ENCODE results near the gene PSME3IP1. TPM values are rescaled to one million over a fixed set of nuclear protein-coding genes. Genes with fewer than 3 reads are reported as not detected.

PSME3IP1 gene
- total RNA-seq, 3 donors from 2014 or later (not counting 1 experiment from before 2014, with no cell fraction given) = 129 to 148 (median 133) TPM

- Mint-ChIP-seq H3K4me3 (no peak overlapping the region), H3K4me1 (peaks cover 32 to 34% of the 10 kb centered on the region in 2 donors), H3K27ac (no peak overlapping the region), H3K27me3 (ENCODE audit: low read depth in 2 of 2) (no peaks in the 10 kb centered on the region), H3K36me3 (no peaks in the 10 kb centered on the region), H3K9me3 (no peaks in the 10 kb centered on the region)
- no peak for TF ChIP-seq CTCF (IDR thresholded peaks at IDR 0.05)
- WGBS (ENCODE audit: insufficient coverage) = 93% methylated on average over 7 of the region's 7 CpGs
- DNase-seq (no peak), ATAC-seq (no peak)
- H3K4me3 ChIP-seq (ENCODE audit: low read length) = no peak overlapping the region
- H3K36me3 ChIP-seq (ENCODE audit: control insufficient read depth, insufficient read depth, low read length) = no peaks in the 10 kb centered on the region
- peaks cover 65% of the 10 kb centered on the region for H3K4me1 ChIP-seq (ENCODE audit: control insufficient read depth, insufficient read depth, low read length)
- no peaks in the 10 kb centered on the region for H3K9me3 ChIP-seq (ENCODE audit: control insufficient read depth, insufficient read depth, low read length)
- no peak overlapping the region for H3K27ac ChIP-seq (ENCODE audit: low read length)
- intact Hi-C loops (cut with micrococcal nuclease) = no loop called here
- no peaks in the 10 kb centered on the region for H3K27me3 ChIP-seq (ENCODE audit: control insufficient read depth, insufficient read depth, low read length)
These were observed 44.7 kb downstream of the PSME3IP1 start for GRCh38 chr16:57140931-57141668.

- H3K36me3 Mint-ChIP-seq = no peaks in the 10 kb centered on the region
- H3K4me3 Mint-ChIP-seq = no peak overlapping the region
- TF ChIP-seq CTCF (IDR thresholded peaks at IDR 0.05) = no peak
- DNase-seq (no peak), ATAC-seq (no peak)
- intact Hi-C loops (cut with micrococcal nuclease) = no loop called here
- Histone ChIP-seq H3K4me3 (ENCODE audit: low read length) (no peak overlapping the region), H3K4me1 (ENCODE audit: control insufficient read depth, insufficient read depth, low read length) (peaks cover 88% of the 10 kb centered on the region), H3K36me3 (ENCODE audit: control insufficient read depth, insufficient read depth, low read length) (no peaks in the 10 kb centered on the region), H3K27me3 (ENCODE audit: control insufficient read depth, insufficient read depth, low read length) (no peaks in the 10 kb centered on the region), H3K27ac (ENCODE audit: low read length) (no peak overlapping the region), H3K9me3 (ENCODE audit: control insufficient read depth, insufficient read depth, low read length) (no peaks in the 10 kb centered on the region)
- peak overlapping the region; percentile 37 to 79 for H3K27ac Mint-ChIP-seq
- WGBS (ENCODE audit: insufficient coverage) = 83% methylated on average over 10 of the region's 10 CpGs
- no peaks in the 10 kb centered on the region for H3K27me3 Mint-ChIP-seq (ENCODE audit: low read depth in 2 of 2)
- H3K4me1 Mint-ChIP-seq = peaks cover 47 to 56% of the 10 kb centered on the region in 2 donors
- no peaks in the 10 kb centered on the region for H3K9me3 Mint-ChIP-seq
These were observed 47.4 kb downstream of the PSME3IP1 start for GRCh38 chr16:57138281-57138935.

GRCh38 chr16:57137566-57138273, 48.1 kb downstream of the PSME3IP1 start:
- Mint-ChIP-seq H3K27me3 (ENCODE audit: low read depth in 2 of 2) (no peaks in the 10 kb centered on the region), H3K9me3 (no peaks in the 10 kb centered on the region), H3K27ac (peak overlapping the region; percentile 79 to 82), H3K4me3 (no peak overlapping the region), H3K4me1 (peaks cover 47 to 58% of the 10 kb centered on the region in 2 donors), H3K36me3 (no peaks in the 10 kb centered on the region)
- Histone ChIP-seq H3K36me3 (ENCODE audit: control insufficient read depth, insufficient read depth, low read length) (no peaks in the 10 kb centered on the region), H3K4me1 (ENCODE audit: control insufficient read depth, insufficient read depth, low read length) (peaks cover 90% of the 10 kb centered on the region), H3K4me3 (ENCODE audit: low read length) (no peak overlapping the region), H3K27me3 (ENCODE audit: control insufficient read depth, insufficient read depth, low read length) (no peaks in the 10 kb centered on the region), H3K27ac (ENCODE audit: low read length) (no peak overlapping the region), H3K9me3 (ENCODE audit: control insufficient read depth, insufficient read depth, low read length) (no peaks in the 10 kb centered on the region)
- ATAC-seq (no peak), DNase-seq (no peak)
- 86% methylated on average over 10 of the region's 10 CpGs for WGBS (ENCODE audit: insufficient coverage)
- intact Hi-C loops (cut with micrococcal nuclease) = no loop called here
- no peak for TF ChIP-seq CTCF (IDR thresholded peaks at IDR 0.05)

All from natural killer cell (primary cell).